Mononuclear cell (primary cell): ENCODE data around the gene FAM168A. TPM values are rescaled to one million over a fixed set of nuclear protein-coding genes. Genes with fewer than 3 reads are reported as not detected.
A peak's percentile ranks its signal among the peaks of the same experiment; 100 is the strongest.
"Not testable (repeated sequence)": the region's sequence is repeated elsewhere in the genome, so short reads cannot be mapped to it uniquely, and the experiment has no call there.

Experiments used
- H3K27me3 ChIP-seq: 2 replicates; pipeline ENCODE4 v1.6.0; 2011; ENCODE audit warnings: low read length, control low read depth; ENCODE audit not compliant: insufficient read depth
- H3K4me1 ChIP-seq: 2 replicates; pipeline ENCODE4 v1.5.1; 2011; ENCODE audit warnings: mild to moderate bottlenecking, low read length, control low read depth; ENCODE audit not compliant: insufficient read depth
- H3K4me3 ChIP-seq: 2 replicates; pipeline ENCODE4 v1.5.1; 2011; ENCODE audit warnings: mild to moderate bottlenecking, low read length, moderate library complexity
- H3K9me3 ChIP-seq: 2 replicates; pipeline ENCODE4 v1.5.1; 2011; ENCODE audit warnings: low read depth, mild to moderate bottlenecking, control low read depth, low read length
- total RNA-seq: library from RNA; depleted of rRNA; stranded (reverse); fragments of >200 nt; gene quantifications from one replicate; pipeline ENCODE4 v1.2.3, GENCODE V29; 2012

The FAM168A gene
- total RNA-seq, 1 donor: 13.2 TPM

DNA sequence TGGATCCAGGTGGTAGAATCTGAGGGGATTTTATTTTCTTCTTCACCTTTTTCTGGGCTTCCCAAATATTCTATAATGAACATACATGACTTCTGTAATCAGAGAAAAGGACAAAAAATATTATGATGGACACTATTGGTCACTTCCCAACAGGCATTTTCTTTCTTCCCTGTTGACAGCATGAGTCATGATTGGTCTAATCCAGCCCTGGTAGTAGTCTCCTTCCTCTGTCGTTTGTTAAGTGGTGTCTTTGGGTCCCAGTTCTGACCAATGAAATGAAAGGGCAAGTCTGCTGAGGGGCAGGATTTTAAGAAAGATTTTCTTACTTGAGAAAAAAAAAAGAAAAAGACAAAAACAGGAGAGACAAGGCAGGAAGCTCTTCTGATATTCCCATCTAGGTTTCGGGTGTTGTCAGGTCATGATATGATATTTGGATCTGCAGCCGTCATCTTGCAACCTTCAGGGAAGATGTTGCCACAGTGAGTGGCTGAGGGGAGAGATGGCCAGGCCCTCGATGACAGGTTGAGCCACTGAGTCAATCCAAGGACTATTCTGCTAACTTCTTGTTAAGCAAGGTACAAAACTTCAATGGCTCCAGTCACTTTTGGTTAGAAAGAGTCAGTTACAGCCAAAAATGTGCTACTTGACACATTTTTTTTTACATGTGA lies 25.1 kb upstream of the FAM168A start:
- Histone ChIP-seq H3K4me1 (peaks cover 46% of the 10 kb centered on the region), H3K9me3 (no peaks in the 10 kb centered on the region), H3K4me3 (no peak overlapping the region), H3K27me3 (no peaks in the 10 kb centered on the region)

DNA sequence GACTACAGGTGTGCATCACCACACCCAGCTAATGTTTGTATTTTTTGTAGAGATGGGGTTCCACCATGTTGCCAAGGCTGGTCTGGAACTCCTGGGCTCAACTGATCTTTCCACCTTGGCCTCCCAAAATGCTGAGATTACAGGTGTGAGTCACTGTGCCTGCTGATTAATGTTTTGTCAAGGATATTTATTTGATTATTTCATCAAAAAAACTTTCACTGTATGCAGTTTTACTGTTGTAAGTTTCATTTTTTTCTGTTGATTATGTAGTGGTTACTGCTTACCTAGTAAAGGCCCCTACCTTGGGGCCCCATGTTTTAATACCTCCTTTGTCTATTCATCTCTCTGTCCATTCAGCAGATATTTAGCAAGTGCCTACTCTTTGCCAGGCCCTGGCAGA lies 16.7 kb upstream of the FAM168A start:
- Histone ChIP-seq H3K9me3 (no peaks in the 10 kb centered on the region), H3K4me1 (peaks cover 7% of the 10 kb centered on the region), H3K4me3 (no peak overlapping the region), H3K27me3 (no peaks in the 10 kb centered on the region)

GRCh38 chr11:73612601-73613140 lies 14.8 kb upstream of the FAM168A start:
- Histone ChIP-seq H3K9me3 (no peaks in the 10 kb centered on the region), H3K4me3 (no peak overlapping the region), H3K4me1 (no peaks in the 10 kb centered on the region), H3K27me3 (no peaks in the 10 kb centered on the region)

GRCh38 chr11:73598719-73599379 lies 937 bp upstream of the FAM168A start:
- Histone ChIP-seq H3K4me3 (peak overlapping the region; percentile 86), H3K9me3 (no peaks in the 10 kb centered on the region), H3K4me1 (peaks cover 19% of the 10 kb centered on the region), H3K27me3 (no peaks in the 10 kb centered on the region)

- Histone ChIP-seq H3K4me3 (peak overlapping the region; percentile 86), H3K27me3 (no peaks in the 10 kb centered on the region), H3K9me3 (no peaks in the 10 kb centered on the region), H3K4me1 (peaks cover 19% of the 10 kb centered on the region)
Measured at GRCh38 chr11:73597336-73597955, 466 bp downstream of the FAM168A start.

DNA sequence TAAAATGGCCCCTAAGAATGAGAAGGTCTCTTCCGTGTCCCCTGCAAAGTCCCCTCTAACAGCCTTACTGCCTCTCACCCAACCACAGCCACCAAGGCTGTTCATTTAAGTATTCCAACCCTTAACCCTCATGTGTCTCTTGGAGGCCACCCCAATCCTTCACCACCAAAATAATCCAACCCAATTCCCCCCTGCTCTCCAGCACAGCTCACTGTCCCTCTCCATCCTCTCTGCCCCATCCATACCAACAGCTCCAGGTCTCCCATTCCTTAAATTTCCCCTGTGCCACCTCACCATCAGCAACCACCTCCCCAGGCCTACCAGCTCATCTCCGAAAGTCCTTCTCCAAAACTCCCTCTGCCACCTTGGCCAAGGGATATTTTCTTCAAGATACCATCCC lies 1.4 kb downstream of the FAM168A start:
- Histone ChIP-seq H3K4me3 (no peak overlapping the region), H3K27me3 (no peaks in the 10 kb centered on the region), H3K9me3 (no peaks in the 10 kb centered on the region), H3K4me1 (peaks cover 19% of the 10 kb centered on the region)

DNA sequence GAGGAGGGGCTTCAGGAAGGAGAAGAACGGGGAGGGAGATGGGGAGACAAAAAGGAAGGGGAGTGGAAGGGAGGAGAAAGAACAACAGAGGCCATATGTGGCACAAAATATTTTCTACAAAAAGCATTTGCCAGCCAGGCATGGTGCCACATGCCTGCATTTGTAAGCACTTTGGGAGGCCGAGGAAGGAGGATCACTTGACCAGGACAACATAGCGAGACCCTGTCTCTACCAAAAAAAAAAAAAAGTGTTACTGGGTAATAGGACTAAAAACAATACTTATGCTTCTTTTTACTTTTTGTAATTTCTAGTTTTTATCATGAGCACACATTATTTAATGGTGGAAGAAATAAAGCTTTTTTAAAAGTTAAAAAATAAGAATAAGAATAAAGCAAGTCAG lies 5.3 kb downstream of the FAM168A start:
- Histone ChIP-seq H3K4me1 (peaks cover 11% of the 10 kb centered on the region), H3K4me3 (no peak overlapping the region), H3K27me3 (no peaks in the 10 kb centered on the region), H3K9me3 (no peaks in the 10 kb centered on the region)

GRCh38 chr11:73591743-73592142 lies 6.2 kb downstream of the FAM168A start:
- Histone ChIP-seq H3K27me3 (no peaks in the 10 kb centered on the region), H3K4me1 (peaks cover 4% of the 10 kb centered on the region), H3K9me3 (no peaks in the 10 kb centered on the region), H3K4me3 (no peak overlapping the region)

DNA sequence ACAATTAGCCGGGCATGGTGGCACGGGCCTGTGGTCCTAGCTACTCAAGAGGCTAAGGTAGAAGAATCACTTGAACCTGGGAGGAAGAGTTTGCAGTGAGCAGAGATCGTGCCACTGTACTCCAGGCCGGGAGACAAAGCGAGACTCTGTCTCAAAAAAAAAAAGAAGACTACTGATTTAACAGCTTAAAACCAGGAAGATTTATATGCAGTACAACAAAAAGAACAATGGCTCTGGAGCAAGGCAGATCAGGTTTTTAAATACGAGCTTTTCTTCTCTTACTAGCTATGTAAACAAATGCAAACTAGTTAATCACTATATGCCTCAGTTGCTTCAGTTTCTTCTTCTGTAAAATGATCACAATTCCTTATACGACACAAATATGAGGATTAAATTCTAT lies 6.9 kb downstream of the FAM168A start:
- H3K4me3 ChIP-seq: no peak overlapping the region
- H3K27me3 ChIP-seq: no peaks in the 10 kb centered on the region
- no peaks in the 10 kb centered on the region for H3K9me3 ChIP-seq
- no peaks in the 10 kb centered on the region for H3K4me1 ChIP-seq

DNA sequence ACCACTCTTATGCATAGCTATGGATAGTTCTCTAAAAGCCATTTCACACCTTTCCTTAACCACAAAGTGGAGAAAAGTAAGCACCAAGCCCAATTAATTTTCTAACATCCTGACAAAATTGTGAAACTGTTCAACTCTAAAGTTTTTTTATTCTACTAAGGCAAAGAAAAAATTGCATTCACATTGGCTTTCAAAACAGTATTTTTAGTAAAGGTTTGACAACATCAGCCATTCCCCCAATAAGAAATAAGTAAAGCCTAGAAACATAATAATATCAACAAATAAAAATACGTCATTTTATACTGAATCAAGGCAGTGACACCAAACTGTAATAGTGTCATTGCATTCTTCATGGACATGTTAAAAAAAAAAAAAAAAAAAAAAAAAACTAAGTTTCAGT lies 11.1 kb downstream of the FAM168A start:
- H3K4me1 ChIP-seq: peaks cover 4% of the 10 kb centered on the region
- H3K9me3 ChIP-seq: no peaks in the 10 kb centered on the region
- H3K27me3 ChIP-seq: no peaks in the 10 kb centered on the region
- H3K4me3 ChIP-seq: no peak overlapping the region

- Histone ChIP-seq H3K4me3 (no peak overlapping the region), H3K4me1 (peaks cover 4% of the 10 kb centered on the region), H3K9me3 (no peaks in the 10 kb centered on the region), H3K27me3 (no peaks in the 10 kb centered on the region)
Measured at GRCh38 chr11:73585834-73586575, 11.9 kb downstream of the FAM168A start.

GRCh38 chr11:73584831-73585230 lies 13.1 kb downstream of the FAM168A start:
- no peak overlapping the region for H3K4me3 ChIP-seq
- H3K4me1 ChIP-seq: peaks cover 4% of the 10 kb centered on the region
- H3K27me3 ChIP-seq: no peaks in the 10 kb centered on the region
- no peaks in the 10 kb centered on the region for H3K9me3 ChIP-seq

- Histone ChIP-seq H3K9me3 (no peaks in the 10 kb centered on the region), H3K27me3 (no peaks in the 10 kb centered on the region), H3K4me3 (no peak overlapping the region), H3K4me1 (peaks cover 6% of the 10 kb centered on the region)
Measured at GRCh38 chr11:73582653-73583052, 15.3 kb downstream of the FAM168A start.

- not testable (repeated sequence) for H3K4me3 ChIP-seq, H3K27me3 ChIP-seq, H3K4me1 ChIP-seq, H3K9me3 ChIP-seq
Measured at GRCh38 chr11:73580749-73581148, 17.2 kb downstream of the FAM168A start.
